Activated naive CD4-positive, alpha-beta T cell treated with anti-CD3 and anti-CD28 coated beads, Interleukin-2, amount 50 U/mL, for 24 hours (primary cell): Measurements from ENCODE around the gene SLC26A1.
A peak's percentile ranks its signal among the peaks of the same experiment; 100 is the strongest.
"Not testable (repeated sequence)": the region's sequence is repeated elsewhere in the genome, so short reads cannot be mapped to it uniquely, and the experiment has no call there.

Experiments used
- H3K27ac Mint-ChIP-seq: one replicate; pipeline ENCODE4 v1.8.0; 2021; ENCODE audit warnings: mild to moderate bottlenecking, mixed read lengths
- H3K27me3 Mint-ChIP-seq: one replicate; pipeline ENCODE4 v1.8.0; 2021; ENCODE audit warnings: mixed read lengths
- H3K36me3 Mint-ChIP-seq: one replicate; pipeline ENCODE4 v1.8.0; 2021; ENCODE audit warnings: mixed read lengths
- H3K4me1 Mint-ChIP-seq: one replicate; pipeline ENCODE4 v1.8.0; 2021; ENCODE audit warnings: mixed read lengths
- H3K4me3 Mint-ChIP-seq: one replicate; pipeline ENCODE4 v1.8.0; 2021; ENCODE audit warnings: mild to moderate bottlenecking, mixed read lengths
- H3K9me3 Mint-ChIP-seq: one replicate; pipeline ENCODE4 v1.8.0; 2021; ENCODE audit warnings: mixed read lengths

SLC26A1 gene

DNA sequence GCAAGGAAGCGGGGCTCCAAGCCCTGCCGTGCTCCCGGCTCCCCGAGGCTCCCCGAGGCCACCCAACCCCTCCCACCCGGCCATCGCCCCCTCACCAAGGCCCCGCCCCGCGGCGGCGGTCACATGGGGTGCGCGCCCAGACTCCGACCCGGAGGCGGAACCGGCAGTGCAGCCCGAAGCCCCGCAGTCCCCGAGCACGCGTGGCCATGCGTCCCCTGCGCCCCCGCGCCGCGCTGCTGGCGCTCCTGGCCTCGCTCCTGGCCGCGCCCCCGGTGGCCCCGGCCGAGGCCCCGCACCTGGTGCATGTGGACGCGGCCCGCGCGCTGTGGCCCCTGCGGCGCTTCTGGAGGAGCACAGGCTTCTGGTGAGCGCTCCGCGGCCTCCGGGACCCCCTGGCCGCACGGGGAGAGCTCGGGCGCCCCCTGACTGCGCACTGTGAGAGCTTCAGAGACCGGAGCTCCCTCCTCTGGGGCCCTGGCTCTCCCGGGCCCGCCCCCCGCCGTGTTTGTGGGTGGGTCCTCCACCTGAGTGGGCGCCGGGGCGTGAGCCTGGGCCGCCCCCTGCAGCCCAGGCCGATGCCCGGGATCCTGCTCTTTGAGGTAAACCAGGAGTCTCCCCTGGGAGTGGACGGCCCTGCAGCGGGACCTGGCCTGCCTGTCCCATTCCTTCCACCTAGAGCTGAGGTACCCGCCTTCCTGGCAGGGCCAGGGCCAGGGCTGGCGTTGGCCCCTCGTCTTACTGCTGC, 6.2 kb downstream of the SLC26A1 start, which contains the start of gene IDUA:
Gene IDUA (plus strand): TSS at position 166 of the 745 bp plus-strand sequence. CDS start 41 bp downstream, at position 207.
- Mint-ChIP-seq H3K9me3 (no peaks in the 10 kb centered on the region), H3K4me1 (peaks cover 23% of the 10 kb centered on the region), H3K36me3 (no peaks in the 10 kb centered on the region), H3K4me3 (peak within 1 kb of the TSS; percentile 92), H3K27ac (peak within 1 kb of the TSS; percentile 87), H3K27me3 (no peaks in the 10 kb centered on the region)

DNA sequence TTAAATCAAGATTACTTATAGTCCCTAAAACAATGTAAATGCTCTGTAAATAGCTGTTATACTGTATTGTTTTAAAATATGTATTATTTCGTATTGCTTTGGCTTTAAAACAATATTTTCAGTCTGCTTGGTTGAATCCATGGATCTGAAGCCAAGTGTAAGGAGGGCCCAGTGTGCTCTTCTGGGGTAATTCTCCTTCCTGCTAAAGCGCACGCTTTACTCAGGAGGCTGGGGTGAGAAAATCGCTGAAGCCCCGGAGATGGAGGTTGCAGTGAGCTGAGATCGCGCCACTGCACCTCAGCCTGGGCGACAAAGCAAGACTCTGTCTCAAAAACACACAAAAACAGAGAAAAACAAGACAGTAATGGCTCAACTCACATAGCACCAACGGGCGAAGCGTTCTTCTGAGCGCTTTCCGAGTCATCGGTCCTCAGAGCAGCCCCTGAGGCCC, 6.8 kb downstream of the SLC26A1 start:
- Mint-ChIP-seq H3K4me3 (peak overlapping the region; percentile 92), H3K9me3 (no peaks in the 10 kb centered on the region), H3K27me3 (no peaks in the 10 kb centered on the region), H3K36me3 (no peaks in the 10 kb centered on the region), H3K27ac (peak overlapping the region; percentile 87), H3K4me1 (peaks cover 23% of the 10 kb centered on the region)

DNA sequence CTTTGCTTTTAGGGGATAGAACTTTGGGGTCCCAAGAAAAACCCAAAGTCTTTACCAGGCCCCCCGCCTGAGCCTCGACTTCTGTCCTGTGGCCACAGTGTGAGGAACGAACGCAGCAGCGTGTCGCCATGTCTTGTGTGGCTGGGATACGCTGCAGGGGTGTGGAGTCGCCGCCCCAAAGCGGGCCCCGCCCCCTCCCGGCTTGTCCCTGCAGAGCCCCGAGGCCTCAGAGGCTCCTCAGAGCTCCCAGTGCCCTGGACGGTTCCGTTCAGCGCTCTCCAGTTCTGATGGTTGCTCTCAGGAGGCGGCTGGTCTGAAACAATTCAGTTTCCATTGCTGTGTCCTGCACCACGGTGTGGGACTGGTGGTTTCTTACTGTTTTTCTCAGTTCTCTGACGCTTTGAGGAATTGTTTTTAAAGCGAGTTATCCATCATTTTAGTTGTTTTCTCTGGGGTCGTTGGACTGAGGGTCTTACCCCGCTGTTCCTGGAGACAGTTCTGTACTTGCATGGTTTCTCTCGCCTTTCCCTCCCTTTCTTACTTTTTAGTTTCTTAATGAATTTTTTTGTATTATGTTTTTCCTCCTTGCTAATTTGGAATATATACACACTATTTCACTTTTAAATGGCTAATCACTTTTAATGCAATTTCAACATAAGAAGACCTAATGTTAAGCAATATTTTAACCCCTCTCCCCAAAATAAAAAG, 7.9 kb downstream of the SLC26A1 start:
- peak overlapping the region; percentile 92 for H3K4me3 Mint-ChIP-seq
- peaks cover 23% of the 10 kb centered on the region for H3K4me1 Mint-ChIP-seq
- H3K36me3 Mint-ChIP-seq: no peaks in the 10 kb centered on the region
- H3K9me3 Mint-ChIP-seq: no peaks in the 10 kb centered on the region
- no peak overlapping the region for H3K27ac Mint-ChIP-seq
- H3K27me3 Mint-ChIP-seq: no peaks in the 10 kb centered on the region

DNA sequence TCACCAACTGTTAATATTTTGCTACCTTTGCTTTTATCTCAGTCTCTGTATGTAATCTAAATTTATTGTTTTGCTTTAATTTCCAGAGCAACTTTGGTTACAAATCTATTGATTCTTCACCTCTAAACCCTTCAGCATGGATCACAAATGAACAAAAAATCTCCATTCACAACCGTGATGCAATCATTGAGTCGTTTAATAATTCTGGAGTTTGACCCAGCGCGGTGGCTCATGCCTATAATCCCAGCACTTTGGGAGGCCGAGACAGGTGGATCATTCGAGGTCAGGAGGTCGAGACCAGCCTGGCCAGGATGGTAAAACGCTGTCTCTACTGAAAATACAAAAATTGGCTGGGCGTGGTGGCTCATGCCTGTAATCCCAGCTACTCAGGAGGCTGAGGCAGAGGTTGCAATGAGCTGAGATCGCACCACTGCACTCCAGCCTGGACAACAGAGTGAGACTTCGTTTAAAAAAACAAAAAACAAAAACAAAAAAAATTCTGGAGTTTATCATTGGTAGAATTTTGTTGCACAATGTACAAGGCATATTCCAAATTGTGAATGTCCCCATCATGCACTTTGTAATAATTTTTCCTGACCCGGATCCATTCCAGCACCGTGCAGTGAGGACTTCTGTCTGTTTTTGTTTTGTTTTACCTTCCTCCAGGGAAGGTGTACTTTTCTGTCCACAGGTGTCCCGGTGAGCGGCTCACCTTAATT, 8.7 kb downstream of the SLC26A1 start:
- no peak overlapping the region for H3K27ac Mint-ChIP-seq

DNA sequence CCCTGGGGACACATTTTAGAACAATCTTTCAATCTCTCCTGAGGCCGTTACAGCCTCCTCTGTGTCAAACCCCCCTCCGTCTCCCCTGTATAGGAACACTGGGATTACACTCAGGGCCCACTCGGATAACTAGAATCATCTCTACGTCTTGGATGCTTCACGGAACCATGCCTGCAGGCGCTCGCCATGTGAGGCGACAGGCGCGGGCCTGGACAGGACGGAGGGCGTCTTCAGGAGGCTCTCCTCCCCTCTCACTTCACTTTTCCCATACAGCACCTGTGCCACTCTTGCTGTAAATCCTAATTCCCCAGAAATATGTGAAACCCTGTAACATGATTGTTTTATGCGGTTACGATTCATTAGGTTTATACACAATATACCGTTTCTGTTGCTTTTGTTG, 10.4 kb downstream of the SLC26A1 start:
- no peaks in the 10 kb centered on the region for H3K27me3 Mint-ChIP-seq
- no peaks in the 10 kb centered on the region for H3K36me3 Mint-ChIP-seq
- H3K4me1 Mint-ChIP-seq: peaks cover 23% of the 10 kb centered on the region
- H3K9me3 Mint-ChIP-seq: no peaks in the 10 kb centered on the region
- no peak overlapping the region for H3K27ac Mint-ChIP-seq
- H3K4me3 Mint-ChIP-seq: no peak overlapping the region

More for the DNA sequence above, 8.7 kb downstream of the SLC26A1 start:
- Mint-ChIP-seq H3K9me3 (no peaks in the 10 kb centered on the region), H3K4me3 (peak overlapping the region; percentile 92), H3K27me3 (no peaks in the 10 kb centered on the region), H3K36me3 (no peaks in the 10 kb centered on the region), H3K4me1 (peaks cover 23% of the 10 kb centered on the region)

DNA sequence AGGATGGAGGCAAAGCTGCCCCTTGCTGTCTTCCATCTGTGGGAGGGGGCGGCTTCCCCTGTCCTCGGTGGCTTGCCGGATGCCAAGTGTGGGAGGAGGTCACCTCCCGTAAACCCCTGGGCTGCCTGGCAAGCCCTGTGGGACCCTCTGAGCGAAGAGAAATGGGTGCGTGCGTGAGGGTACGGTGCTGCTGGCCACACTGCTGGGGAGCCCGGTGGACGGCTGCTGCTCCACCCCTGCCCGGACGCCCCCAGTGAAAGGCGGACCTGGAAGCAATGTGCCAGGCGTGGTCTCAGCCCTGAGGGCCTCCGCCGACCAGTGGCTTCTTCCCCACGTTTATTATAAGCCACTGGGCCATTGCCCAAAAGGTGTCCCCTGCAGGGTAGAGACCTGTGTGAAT, 10.9 kb downstream of the SLC26A1 start:
- no peak overlapping the region for H3K27ac Mint-ChIP-seq
- no peaks in the 10 kb centered on the region for H3K36me3 Mint-ChIP-seq

DNA sequence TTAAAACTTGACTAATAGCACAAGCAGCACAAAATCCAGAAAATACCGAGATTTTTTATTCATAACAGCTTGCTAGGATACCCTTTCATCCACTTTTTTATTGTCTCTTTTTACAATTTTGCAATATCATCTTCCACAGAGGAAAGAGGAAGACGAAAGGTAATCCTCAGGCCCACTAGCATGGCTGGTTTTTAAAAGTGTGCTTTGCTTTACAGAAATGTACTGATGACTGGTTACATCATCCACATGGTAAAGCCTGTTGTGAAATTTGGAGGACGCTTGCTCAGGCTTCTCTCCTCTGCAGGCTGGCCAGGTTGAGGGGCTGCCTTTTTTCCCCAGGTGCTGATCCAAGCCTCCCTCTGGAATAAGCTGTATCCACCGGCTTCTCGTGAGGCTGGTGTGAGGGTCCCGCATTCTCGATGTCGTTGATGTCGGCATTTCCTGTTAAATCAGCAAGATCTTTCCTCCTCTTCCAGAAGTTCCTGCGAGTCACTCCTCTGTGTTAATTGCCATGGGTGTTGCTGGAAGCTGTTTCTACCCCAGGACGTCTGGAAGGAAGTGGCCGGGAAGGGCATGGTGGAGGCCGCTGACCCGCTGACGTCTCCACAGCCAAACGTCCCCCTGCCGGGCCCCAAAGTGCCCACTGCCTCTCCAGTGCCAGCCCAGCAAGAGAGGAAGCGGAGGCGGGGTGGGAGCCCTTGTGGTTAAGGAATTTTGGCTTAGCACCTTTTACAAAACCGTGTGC, 14.1 kb downstream of the SLC26A1 start:
- Mint-ChIP-seq H3K4me3 (no peak overlapping the region), H3K27ac (no peak overlapping the region), H3K9me3 (no peaks in the 10 kb centered on the region), H3K4me1 (peaks cover under 1% of the 10 kb centered on the region), H3K27me3 (no peaks in the 10 kb centered on the region), H3K36me3 (no peaks in the 10 kb centered on the region)

More for the DNA sequence above, 10.9 kb downstream of the SLC26A1 start:
- peaks cover 23% of the 10 kb centered on the region for H3K4me1 Mint-ChIP-seq
- H3K9me3 Mint-ChIP-seq: no peaks in the 10 kb centered on the region
- H3K27me3 Mint-ChIP-seq: no peaks in the 10 kb centered on the region
- no peak overlapping the region for H3K4me3 Mint-ChIP-seq

DNA sequence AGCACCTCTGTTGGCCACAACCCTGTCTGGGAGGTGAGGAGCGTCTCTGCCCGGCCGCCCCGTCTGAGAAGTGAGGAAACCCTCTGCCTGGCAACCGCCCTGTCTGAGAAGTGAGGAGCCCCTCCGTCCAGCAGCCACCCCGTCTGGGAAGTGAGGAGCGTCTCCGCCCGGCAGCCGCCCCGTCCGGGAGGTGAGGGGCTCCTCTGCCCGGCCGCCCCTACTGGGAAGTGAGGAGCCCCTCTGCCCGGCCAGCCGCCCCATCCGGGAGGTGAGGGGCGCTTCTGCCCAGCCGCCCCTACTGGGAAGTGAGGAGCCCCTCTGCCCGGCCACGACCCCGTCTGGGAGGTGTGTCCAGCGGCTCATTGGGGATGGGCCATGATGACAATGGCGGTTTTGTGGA, 17.2 kb downstream of the SLC26A1 start:
- not testable (repeated sequence) for H3K36me3 Mint-ChIP-seq, H3K27ac Mint-ChIP-seq, H3K27me3 Mint-ChIP-seq, H3K4me1 Mint-ChIP-seq, H3K9me3 Mint-ChIP-seq, H3K4me3 Mint-ChIP-seq

DNA sequence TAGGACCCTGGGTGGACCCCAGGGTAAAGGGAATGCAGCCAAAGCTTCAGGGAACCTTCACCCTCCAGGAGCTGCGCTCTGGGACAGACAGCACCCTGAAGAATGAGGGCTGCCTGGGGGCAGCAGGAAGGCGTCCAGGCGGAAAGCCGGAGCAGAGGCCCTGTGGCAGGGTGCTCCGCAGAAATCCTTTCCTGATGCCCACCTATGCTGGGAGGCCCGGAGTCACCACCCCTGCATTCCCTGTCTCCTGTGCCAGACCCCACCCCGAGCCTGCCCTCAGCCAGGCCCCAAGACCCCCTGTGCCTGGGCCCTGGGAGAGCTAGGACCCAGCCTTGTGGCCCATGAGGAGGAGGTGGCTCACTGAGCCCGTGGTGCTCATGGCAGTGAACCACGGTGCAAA, 18.5 kb downstream of the SLC26A1 start:
- peaks cover 5% of the 10 kb centered on the region for H3K4me1 Mint-ChIP-seq
- H3K27me3 Mint-ChIP-seq: no peaks in the 10 kb centered on the region
- peak overlapping the region; percentile 33 for H3K4me3 Mint-ChIP-seq
- no peak overlapping the region for H3K27ac Mint-ChIP-seq
- H3K36me3 Mint-ChIP-seq: no peaks in the 10 kb centered on the region
- no peaks in the 10 kb centered on the region for H3K9me3 Mint-ChIP-seq

DNA sequence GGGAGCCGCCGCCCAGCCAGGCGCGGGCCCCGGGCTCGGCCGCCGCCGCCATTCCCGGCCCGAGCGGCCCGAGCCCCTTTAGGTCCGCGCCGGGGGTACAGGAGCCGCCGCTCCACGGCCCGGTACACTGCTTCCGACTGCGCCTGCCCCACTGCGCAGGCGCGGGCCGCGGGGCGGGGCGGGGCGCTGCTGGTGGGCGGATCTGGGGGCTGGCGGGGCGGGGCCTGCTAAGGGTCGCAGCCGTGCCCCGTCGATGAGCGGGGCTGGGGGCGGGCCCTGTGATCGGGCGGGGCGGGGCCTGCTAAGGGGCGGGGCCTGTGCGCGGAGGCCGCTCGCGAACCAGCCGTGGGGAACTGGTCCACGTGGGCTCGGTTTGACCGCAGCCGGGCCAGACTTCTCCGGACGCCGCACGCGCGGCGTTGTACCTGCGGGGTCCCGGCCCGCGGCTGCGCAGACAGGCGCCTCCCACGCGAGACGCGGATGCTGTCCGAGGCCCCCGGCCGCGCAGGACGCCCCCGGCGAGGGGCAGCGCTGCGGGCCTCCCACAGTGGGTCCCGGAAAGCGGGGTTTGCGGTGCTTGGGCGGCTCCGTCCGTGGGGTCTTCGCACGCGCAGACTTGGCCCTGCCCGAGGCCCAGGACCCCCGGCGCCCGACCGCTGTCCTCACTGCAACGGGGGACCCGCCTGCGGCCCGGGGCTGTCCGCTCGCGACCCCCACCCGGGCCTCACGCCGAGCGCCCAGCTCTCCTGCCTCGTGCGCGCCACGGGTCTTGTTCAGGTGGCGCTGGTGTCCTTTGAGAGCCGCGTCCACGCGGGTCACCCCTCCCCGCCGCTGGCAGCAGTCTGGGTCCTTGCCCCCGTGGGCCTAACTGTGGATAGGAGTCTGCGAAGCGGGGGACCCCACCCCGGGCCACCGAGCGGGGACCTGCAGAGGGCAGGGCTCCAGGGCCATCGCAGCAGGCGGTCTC, 19.5 kb downstream of the SLC26A1 start, which contains the start of gene DGKQ:
Gene DGKQ (minus strand): TSS at position 139 of the 967 bp plus-strand sequence. CDS start 87 bp downstream, at position 52.
- H3K27me3 Mint-ChIP-seq: no peaks in the 10 kb centered on the region

DNA sequence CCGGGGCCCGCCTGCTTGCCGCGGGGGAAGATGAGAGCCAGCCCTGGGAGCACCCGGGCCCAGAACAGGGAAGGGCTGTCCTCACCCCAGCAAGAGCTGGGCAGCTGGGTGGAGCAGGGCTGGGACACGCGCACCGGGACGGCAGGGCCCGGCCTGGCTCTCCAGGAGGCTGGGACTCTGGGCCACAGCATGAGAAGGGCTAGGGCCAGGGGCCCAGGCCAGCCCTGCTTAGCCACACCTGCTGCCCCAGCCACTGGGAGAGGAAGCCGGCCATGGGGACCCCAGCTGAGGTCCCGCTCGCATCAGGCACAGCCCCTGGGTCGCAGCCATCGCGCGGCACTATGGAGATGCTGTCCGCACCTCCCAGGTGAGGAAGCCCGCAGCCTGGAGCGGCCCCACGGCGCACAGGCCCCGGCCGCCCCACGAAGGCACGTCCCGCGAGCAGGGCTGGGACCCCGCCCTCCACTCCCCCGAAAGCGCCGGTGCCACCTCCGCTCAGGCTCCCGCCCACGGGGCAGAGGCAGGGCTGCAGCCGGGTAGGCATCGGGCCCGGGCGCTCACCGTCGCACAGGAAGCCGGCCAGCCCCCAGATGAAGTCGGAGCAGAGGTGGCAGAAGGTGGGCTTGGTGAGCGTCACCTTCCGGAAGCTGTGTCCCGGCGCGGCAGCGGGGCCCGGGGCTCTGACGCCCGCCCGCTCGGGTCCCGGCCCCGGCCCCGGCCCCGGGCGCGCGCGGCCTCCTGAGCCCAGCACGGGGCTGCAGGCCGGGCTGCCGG, 20.4 kb downstream of the SLC26A1 start:
- no peaks in the 10 kb centered on the region for H3K36me3 Mint-ChIP-seq
- H3K27ac Mint-ChIP-seq: no peak overlapping the region
- peaks cover 5% of the 10 kb centered on the region for H3K4me1 Mint-ChIP-seq
- no peaks in the 10 kb centered on the region for H3K27me3 Mint-ChIP-seq
- peak overlapping the region; percentile 36 for H3K4me3 Mint-ChIP-seq
- H3K9me3 Mint-ChIP-seq: no peaks in the 10 kb centered on the region

More for the DNA sequence above, 19.5 kb downstream of the SLC26A1 start, which contains the start of gene DGKQ:
- H3K4me1 Mint-ChIP-seq: peaks cover 5% of the 10 kb centered on the region
- H3K4me3 Mint-ChIP-seq: peak within 1 kb of the TSS; percentile 49
- H3K36me3 Mint-ChIP-seq: no peaks in the 10 kb centered on the region
- H3K9me3 Mint-ChIP-seq: no peaks in the 10 kb centered on the region
- H3K27ac Mint-ChIP-seq: no peak within 1 kb of the TSS

DNA sequence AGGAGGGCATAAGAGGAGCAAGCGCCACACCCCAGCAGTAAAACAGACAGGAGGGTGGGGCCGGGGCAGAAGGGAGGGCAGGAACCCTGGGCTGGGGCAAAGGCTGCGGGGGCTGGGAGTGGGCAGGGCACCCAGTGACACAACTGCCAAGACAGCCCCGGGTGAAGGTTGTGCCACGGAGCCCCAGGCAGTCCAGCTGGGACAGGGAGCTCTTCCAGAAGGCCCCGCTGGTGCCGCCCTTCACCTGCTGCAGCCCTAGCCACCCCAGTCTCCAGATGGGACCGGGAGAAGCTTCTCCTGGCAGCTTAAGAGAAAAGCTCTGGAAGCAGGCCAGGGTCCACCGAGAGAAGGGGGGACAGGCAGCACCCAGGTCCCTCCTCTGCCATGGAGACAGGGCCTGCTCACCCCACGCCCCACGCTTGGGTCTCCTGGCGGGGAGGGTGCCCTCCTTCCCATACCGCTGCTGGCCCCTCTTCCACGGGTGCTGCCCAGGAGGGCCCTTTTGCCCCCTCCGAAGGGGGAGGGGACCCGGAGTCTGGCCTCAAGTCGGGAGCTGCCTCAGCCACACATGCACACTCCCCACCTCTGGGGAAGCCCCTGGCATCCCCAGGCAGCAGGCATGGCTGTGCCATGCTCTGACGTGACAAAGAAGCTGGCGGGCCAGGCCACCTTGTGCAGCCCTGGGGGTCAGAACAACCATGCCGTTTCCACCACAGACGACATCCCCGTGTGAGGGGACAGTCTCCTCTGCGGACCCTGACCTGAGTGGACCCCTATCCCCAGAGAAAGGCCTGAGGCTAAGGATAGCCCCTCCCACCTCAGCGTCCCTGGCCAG, 21.3 kb downstream of the SLC26A1 start:
- Mint-ChIP-seq H3K27me3 (no peaks in the 10 kb centered on the region), H3K4me1 (peaks cover 5% of the 10 kb centered on the region), H3K36me3 (no peaks in the 10 kb centered on the region), H3K4me3 (peak overlapping the region; percentile 7), H3K9me3 (no peaks in the 10 kb centered on the region), H3K27ac (no peak overlapping the region)
